RPMI8226 (cell line): ENCODE measurements around the gene PPM1K.

Experiments used
- DNase-seq: peaks from one replicate; pipeline ENCODE4 v3.0.0-alpha.2; 2015

Gene PPM1K

GRCh38 chr4:88276952-88277710 lies 7.2 kb downstream of the PPM1K start:
- DNase-seq: no peak

GRCh38 chr4:88275949-88276515 lies 8.3 kb downstream of the PPM1K start:
- no peak for DNase-seq

GRCh38 chr4:88275516-88275915 lies 8.8 kb downstream of the PPM1K start:
- DNase-seq: peak; percentile 59

- no peak for DNase-seq
These were observed 15.4 kb downstream of the PPM1K start for GRCh38 chr4:88268913-88269312.

GRCh38 chr4:88264336-88264735 lies 20.0 kb downstream of the PPM1K start:
- DNase-seq: no peak

- no peak for DNase-seq
These were observed 26.6 kb downstream of the PPM1K start for GRCh38 chr4:88257726-88258125.

GRCh38 chr4:88255111-88255510 lies 29.2 kb downstream of the PPM1K start:
- no peak for DNase-seq

- no peak for DNase-seq
These were observed 32.4 kb downstream of the PPM1K start for GRCh38 chr4:88251924-88252323.

GRCh38 chr4:88247148-88247547 lies 37.2 kb downstream of the PPM1K start:
- no peak for DNase-seq

GRCh38 chr4:88246600-88246999 lies 37.8 kb downstream of the PPM1K start:
- no peak for DNase-seq

- no peak for DNase-seq
These were observed 39.4 kb downstream of the PPM1K start for GRCh38 chr4:88244816-88245579.

- DNase-seq: no peak
These were observed 40.3 kb downstream of the PPM1K start for GRCh38 chr4:88244056-88244455.

GRCh38 chr4:88242144-88242543 lies 42.2 kb downstream of the PPM1K start:
- no peak for DNase-seq

GRCh38 chr4:88240297-88240714 lies 44.1 kb downstream of the PPM1K start:
- DNase-seq: no peak

- DNase-seq: no peak
These were observed 53.2 kb downstream of the PPM1K start for GRCh38 chr4:88230969-88231771.

GRCh38 chr4:88230461-88230891 lies 53.9 kb downstream of the PPM1K start:
- DNase-seq: no peak

- no peak for DNase-seq
These were observed 56.6 kb downstream of the PPM1K start for GRCh38 chr4:88227734-88228133.

GRCh38 chr4:88226143-88226542 lies 58.2 kb downstream of the PPM1K start:
- no peak for DNase-seq

- no peak for DNase-seq
These were observed 58.9 kb downstream of the PPM1K start for GRCh38 chr4:88225232-88226105.

- DNase-seq: no peak
These were observed 60.8 kb downstream of the PPM1K start for GRCh38 chr4:88223516-88223915.

GRCh38 chr4:88219099-88219498 lies 65.3 kb downstream of the PPM1K start:
- peak; percentile 59 for DNase-seq

- DNase-seq: no peak
These were observed 67.2 kb downstream of the PPM1K start for GRCh38 chr4:88217169-88217568.
